ENCODE measurements around the gene KANSL1. TPM values are rescaled to one million over a fixed set of nuclear protein-coding genes. Genes with fewer than 3 reads are reported as not detected.

Gene KANSL1
- total RNA-seq, 2 experiments from 2014 or later: 80.5 to 82.8 TPM

DNA sequence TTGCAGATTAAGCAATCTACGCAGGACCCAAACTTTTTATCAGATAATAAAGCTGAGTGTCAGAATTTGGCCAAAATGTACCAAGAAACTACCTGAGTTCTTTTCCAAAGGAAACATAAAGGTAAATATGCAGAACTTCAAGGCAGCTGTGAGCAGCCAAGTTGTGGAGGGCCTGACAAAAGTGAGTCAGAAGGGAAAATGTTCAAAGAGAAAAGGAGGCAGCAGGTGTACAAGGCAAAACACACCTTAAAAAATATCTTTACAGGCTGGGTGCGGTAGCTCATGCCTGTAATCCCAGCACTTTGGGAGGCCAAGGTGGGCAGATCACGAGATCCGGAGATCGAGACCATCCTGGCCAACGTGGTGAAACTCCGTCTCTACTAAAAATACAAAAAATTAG lies 7.0 kb upstream of the KANSL1 start:
- Mint-ChIP-seq H3K9me3 (ENCODE audit: insufficient read depth) (no peaks in the 10 kb centered on the region), H3K27ac (no peak overlapping the region), H3K27me3 (ENCODE audit: low read depth) (no peaks in the 10 kb centered on the region), H3K4me3 (no peak overlapping the region), H3K4me1 (ENCODE audit: low read depth) (peaks cover 47% of the 10 kb centered on the region), H3K36me3 (ENCODE audit: low read depth) (peaks cover 25% of the 10 kb centered on the region)
- ATAC-seq: no peak
- DNase-seq: no peak
- ChIA-PET POLR2A (interaction anchor here (1.4 kb wide), 1 partner anchor 11 kb away, joined by 3 read pairs; no protein-coding TSS in a partner anchor), CTCF (interaction anchor here (1.1 to 3.2 kb wide), 5 partner anchors 10 to 156 kb away, joined by 3 to 35 read pairs (median 5); no protein-coding TSS in a partner anchor)

DNA sequence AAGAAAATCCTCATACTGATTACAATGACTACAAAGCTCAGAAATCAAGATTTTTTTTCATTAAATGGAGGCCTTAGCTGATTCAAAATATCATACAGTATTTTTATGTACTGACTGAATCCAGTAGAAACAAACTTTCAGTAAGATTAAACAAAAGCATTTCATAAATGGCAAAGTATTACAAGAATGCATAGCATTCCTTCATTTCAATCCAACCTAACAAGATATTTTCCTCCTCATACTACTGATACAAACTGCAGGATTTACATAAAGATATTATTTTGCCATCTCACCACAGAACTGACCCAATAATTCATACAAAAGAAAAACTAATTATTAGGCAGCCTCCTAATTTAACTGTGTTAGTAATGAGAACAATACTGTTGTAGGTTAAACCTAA lies 6.2 kb upstream of the KANSL1 start:
- DNase-seq (no peak), ATAC-seq (no peak)
- H3K4me3 Mint-ChIP-seq: no peak overlapping the region
- CTCF ChIA-PET: interaction anchor here (1.1 to 3.2 kb wide), 6 partner anchors 11 to 170 kb away, joined by 3 to 35 read pairs (median 4); no protein-coding TSS in a partner anchor
- no peaks in the 10 kb centered on the region for H3K27me3 Mint-ChIP-seq (ENCODE audit: low read depth)
- H3K36me3 Mint-ChIP-seq (ENCODE audit: low read depth): peaks cover 18% of the 10 kb centered on the region
- no peak overlapping the region for H3K27ac Mint-ChIP-seq
- peaks cover 55% of the 10 kb centered on the region for H3K4me1 Mint-ChIP-seq (ENCODE audit: low read depth)
- no peaks in the 10 kb centered on the region for H3K9me3 Mint-ChIP-seq (ENCODE audit: insufficient read depth)
- POLR2A ChIA-PET: interaction anchor here (1.4 kb wide), 1 partner anchor 12 kb away, joined by 3 read pairs; no protein-coding TSS in a partner anchor

DNA sequence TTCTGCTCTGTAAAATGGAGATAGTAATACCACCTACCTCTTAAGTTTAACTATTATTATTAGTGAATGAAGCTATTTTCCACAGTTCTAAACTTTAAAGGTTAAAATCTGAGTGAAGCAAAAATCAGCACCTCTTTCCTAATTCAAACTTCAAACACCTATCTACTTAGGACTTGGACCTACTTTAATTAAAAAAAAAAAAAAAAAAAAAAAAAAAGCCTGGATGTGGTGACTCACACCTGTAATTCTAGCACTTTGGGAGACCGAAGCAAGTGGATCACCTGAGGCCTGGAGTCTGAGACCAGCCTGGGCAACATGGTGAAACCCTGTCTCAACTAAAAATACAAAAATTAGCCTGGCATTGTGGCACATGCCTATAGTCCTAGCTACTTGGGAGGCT lies 5.0 kb upstream of the KANSL1 start:
- H3K4me3 Mint-ChIP-seq: no peak overlapping the region
- no peak for ATAC-seq
- peaks cover 17% of the 10 kb centered on the region for H3K36me3 Mint-ChIP-seq (ENCODE audit: low read depth)
- peaks cover 58% of the 10 kb centered on the region for H3K4me1 Mint-ChIP-seq (ENCODE audit: low read depth)
- H3K27me3 Mint-ChIP-seq (ENCODE audit: low read depth): no peaks in the 10 kb centered on the region
- DNase-seq: no peak
- ChIA-PET CTCF (interaction anchor here (1.1 to 3.2 kb wide), 4 partner anchors 8 to 169 kb away, joined by 3 to 35 read pairs (median 11); no protein-coding TSS in a partner anchor), POLR2A (no interaction called here)
- no peak overlapping the region for H3K27ac Mint-ChIP-seq
- no peaks in the 10 kb centered on the region for H3K9me3 Mint-ChIP-seq (ENCODE audit: insufficient read depth)

DNA sequence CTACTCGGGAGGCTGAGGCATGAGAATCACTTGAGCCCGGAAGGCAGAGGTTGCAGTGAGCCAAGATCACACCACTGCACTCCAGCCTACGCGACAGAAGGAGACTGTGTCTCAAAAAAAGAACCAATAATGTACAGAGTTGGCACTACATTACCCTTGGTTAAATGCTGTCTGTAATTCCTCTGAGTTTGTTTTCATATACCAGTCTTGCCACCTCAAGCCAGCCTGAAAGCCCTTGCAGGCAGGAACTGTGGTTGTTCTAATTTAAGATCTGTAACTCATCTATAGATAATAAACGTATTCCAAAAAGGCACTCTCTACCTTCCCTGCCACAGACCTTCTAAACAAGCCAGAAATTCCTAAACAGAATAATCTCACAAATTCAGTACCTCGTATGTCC lies 4.3 kb upstream of the KANSL1 start:
- peak overlapping the region; percentile 76 for H3K27ac Mint-ChIP-seq
- H3K36me3 Mint-ChIP-seq (ENCODE audit: low read depth): peaks cover 17% of the 10 kb centered on the region
- no peak for ATAC-seq
- peaks cover 54% of the 10 kb centered on the region for H3K4me1 Mint-ChIP-seq (ENCODE audit: low read depth)
- no peaks in the 10 kb centered on the region for H3K27me3 Mint-ChIP-seq (ENCODE audit: low read depth)
- DNase-seq: no peak
- no peak overlapping the region for H3K4me3 Mint-ChIP-seq
- ChIA-PET CTCF (interaction anchor here (2.4 to 3.2 kb wide), 2 partner anchors 15 to 16 kb away, joined by 18 to 35 read pairs; no protein-coding TSS in a partner anchor), POLR2A (no interaction called here)
- H3K9me3 Mint-ChIP-seq (ENCODE audit: insufficient read depth): no peaks in the 10 kb centered on the region

DNA sequence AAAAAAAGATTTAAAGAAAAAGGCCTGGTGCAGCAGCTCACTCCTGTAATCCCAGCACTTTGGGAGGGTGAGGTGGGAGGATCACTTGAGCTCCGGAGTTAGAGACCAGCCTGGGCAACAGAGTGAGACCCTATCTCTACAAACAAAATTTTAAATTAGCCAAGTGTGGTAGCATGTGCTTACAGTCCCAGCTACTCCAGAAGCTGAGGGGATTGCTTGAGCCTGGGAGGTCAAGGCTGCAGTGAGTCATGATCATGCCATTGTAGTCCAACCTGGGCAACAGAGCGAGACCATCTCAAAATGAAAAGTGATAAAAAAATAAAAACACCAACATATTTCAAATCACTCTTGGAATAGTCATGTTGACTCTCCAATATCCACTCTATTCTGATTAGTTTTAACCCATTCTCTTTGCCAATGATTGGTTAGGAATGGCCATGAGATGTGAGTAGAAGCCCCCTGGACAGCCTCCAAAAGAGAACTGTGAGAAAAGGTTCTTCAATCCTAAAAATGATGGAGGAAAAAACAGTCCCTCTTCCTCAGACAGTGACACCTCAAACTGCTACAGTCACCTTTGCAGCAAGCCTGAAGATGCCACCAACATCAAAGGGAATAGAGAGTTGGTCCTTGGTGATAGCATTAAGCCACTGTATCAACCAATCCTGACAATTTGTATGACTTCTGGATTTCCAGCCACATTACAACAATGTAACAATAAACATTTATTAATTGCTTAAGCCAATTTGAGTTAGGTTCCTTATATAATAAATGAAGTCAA lies 2.9 kb upstream of the KANSL1 start:
- CTCF ChIA-PET: interaction anchor here (0.7 to 2.4 kb wide), 4 partner anchors 9 to 152 kb away, joined by 3 to 18 read pairs (median 4); no protein-coding TSS in a partner anchor

DNA sequence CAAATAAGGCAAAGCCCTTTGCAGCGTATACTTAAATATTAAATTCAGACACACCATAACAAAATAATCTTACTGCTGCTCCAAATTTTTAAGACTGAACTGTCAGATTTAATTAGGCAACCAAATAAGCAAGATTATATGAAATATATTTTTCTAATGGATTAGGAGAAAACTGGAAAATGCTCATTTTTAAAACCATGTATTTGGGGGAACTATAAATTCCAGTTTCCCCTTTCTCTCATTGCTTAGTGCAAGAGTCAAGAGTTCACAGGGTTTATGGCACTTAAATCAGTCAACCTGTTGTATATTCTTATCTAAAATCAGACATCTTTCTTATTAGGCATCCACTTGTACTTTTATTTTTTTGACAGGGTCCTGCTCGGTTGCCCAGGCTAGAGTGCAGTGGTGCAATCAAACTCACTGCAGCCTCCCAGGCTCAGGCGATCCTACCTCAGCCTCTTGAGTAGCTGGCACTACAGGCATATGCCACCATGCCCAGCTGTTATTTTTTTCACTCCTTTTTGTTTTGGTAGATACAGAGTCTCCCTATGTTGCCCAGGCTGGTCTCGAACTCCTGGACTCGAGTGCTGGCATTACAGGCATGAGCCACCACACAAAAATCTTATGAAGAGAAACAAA lies 2.1 kb upstream of the KANSL1 start:
- H3K4me1 Mint-ChIP-seq (ENCODE audit: low read depth): peaks cover 58% of the 10 kb centered on the region
- H3K27me3 Mint-ChIP-seq (ENCODE audit: low read depth): no peaks in the 10 kb centered on the region
- DNase-seq: no peak
- no peaks in the 10 kb centered on the region for H3K9me3 Mint-ChIP-seq (ENCODE audit: insufficient read depth)
- H3K36me3 Mint-ChIP-seq (ENCODE audit: low read depth): peaks cover 28% of the 10 kb centered on the region
- H3K4me3 Mint-ChIP-seq: peak overlapping the region; percentile 84
- ChIA-PET CTCF (interaction anchor here (1.2 to 2.4 kb wide), 3 partner anchors 10 to 17 kb away, joined by 3 to 18 read pairs (median 4); no protein-coding TSS in a partner anchor), POLR2A (no interaction called here)
- peak overlapping the region; percentile 99 for H3K27ac Mint-ChIP-seq
- no peak for ATAC-seq

More for the DNA sequence above, 2.9 kb upstream of the KANSL1 start:
- ATAC-seq: no peak
- Mint-ChIP-seq H3K36me3 (ENCODE audit: low read depth) (peaks cover 25% of the 10 kb centered on the region), H3K4me3 (peak overlapping the region; percentile 84), H3K9me3 (ENCODE audit: insufficient read depth) (no peaks in the 10 kb centered on the region), H3K4me1 (ENCODE audit: low read depth) (peaks cover 53% of the 10 kb centered on the region), H3K27me3 (ENCODE audit: low read depth) (no peaks in the 10 kb centered on the region), H3K27ac (peak overlapping the region; percentile 99)
- no peak for DNase-seq
- POLR2A ChIA-PET: no interaction called here

DNA sequence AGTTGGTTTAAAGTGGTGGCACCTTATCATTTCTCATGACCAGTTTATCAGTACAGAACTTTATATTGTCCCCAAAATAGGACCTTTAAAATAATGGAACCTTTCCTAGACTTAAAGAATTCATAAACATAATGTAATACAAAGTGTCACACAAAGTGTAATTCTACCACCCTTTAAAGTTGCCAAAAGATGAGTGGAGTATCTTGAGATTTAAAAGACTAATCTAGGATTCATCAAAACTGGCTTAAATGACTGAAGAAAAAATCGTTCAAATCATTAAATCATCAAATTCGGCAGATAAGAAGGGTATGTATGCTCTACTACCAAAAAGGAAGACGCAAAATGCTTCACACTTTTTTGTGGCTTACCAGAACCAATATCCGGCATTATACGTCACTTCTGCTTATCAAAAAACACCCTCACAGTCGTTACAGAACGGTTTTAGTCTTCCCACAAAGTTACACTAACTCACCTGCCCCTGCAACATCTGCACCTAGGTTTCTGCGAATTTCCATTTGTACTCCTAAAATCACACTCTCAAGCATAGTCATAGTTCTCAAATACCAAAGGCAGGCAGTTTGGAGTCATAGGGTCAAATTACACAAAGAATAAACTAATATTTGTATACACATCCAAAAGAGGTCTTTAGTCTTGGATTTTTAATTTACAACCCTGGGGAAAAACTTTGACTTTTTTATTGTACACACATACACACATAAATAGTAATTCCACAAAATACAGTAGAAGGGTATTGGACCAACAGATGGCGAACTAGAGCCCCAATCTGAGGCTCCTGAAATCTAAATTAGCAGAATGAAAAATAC lies 1.4 kb upstream of the KANSL1 start:
- ChIA-PET POLR2A (interaction anchor here (2.3 kb wide), 1 partner anchor 17 kb away, joined by 17 read pairs; no protein-coding TSS in a partner anchor), CTCF (interaction anchor here (1.2 to 2.7 kb wide), 8 partner anchors 10 to 191 kb away, joined by 3 to 23 read pairs (median 11); no protein-coding TSS in a partner anchor)
- Mint-ChIP-seq H3K4me1 (ENCODE audit: low read depth) (peaks cover 61% of the 10 kb centered on the region), H3K27ac (peak overlapping the region; percentile 99), H3K4me3 (peak overlapping the region; percentile 84), H3K36me3 (ENCODE audit: low read depth) (peaks cover 31% of the 10 kb centered on the region), H3K9me3 (ENCODE audit: insufficient read depth) (no peaks in the 10 kb centered on the region), H3K27me3 (ENCODE audit: low read depth) (no peaks in the 10 kb centered on the region)
- ATAC-seq (peak; percentile 29), DNase-seq (peak; percentile 81)

DNA sequence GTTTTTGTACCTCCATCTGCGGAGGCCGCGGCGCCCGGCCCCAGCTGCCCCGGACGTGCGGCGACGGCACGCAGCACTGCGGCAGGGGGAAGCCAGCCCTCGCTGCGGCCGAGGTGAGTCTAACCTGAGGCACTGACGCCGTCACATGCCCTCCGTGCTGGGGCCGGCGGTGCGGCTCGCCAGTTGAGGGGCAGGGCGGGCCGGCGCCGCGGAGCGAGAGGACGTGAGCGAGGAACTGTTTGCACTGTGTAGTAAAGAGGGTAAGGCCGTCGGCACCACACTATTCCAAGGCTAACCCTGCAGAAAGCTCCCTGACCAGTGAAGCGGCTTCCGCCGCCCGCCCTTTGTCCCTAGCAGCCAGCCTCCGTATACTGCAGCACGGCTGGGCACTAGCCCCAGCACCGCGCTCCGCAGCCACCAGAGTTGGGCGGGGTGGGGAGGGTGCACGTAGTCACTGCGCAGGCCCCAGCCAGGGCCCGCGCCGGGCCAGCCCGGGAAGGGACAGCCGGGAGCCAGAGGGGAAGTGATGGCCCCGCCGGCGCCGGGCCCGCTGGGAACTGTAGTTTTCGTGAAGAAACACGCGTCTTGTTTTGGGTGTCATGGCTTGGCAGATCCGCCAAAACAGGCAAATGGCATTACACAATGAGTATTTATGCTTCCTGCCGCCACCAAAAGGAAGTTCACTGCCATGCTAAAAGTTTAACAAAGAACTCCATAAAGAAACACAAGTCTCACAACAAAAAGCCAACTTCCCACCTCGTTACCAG lies 580 bp upstream of the KANSL1 start:
- H3K27me3 Mint-ChIP-seq (ENCODE audit: low read depth): no peaks in the 10 kb centered on the region
- CTCF ChIA-PET: interaction anchor here (0.9 to 2.7 kb wide), 12 partner anchors 15 to 190 kb away, joined by 3 to 23 read pairs (median 4); no protein-coding TSS in a partner anchor
- peaks cover 30% of the 10 kb centered on the region for H3K36me3 Mint-ChIP-seq (ENCODE audit: low read depth)
- POLR2A ChIA-PET: interaction anchor here (1.0 to 2.3 kb wide), 5 partner anchors 12 to 150 kb away, joined by 3 to 17 read pairs (median 3); no protein-coding TSS in a partner anchor
- peak overlapping the region; percentile 84 for H3K4me3 Mint-ChIP-seq
- H3K9me3 Mint-ChIP-seq (ENCODE audit: insufficient read depth): no peaks in the 10 kb centered on the region
- peaks cover 62% of the 10 kb centered on the region for H3K4me1 Mint-ChIP-seq (ENCODE audit: low read depth)
- ATAC-seq (peak; percentile 85), DNase-seq (peak; percentile 95)
- H3K27ac Mint-ChIP-seq: peak overlapping the region; percentile 99

DNA sequence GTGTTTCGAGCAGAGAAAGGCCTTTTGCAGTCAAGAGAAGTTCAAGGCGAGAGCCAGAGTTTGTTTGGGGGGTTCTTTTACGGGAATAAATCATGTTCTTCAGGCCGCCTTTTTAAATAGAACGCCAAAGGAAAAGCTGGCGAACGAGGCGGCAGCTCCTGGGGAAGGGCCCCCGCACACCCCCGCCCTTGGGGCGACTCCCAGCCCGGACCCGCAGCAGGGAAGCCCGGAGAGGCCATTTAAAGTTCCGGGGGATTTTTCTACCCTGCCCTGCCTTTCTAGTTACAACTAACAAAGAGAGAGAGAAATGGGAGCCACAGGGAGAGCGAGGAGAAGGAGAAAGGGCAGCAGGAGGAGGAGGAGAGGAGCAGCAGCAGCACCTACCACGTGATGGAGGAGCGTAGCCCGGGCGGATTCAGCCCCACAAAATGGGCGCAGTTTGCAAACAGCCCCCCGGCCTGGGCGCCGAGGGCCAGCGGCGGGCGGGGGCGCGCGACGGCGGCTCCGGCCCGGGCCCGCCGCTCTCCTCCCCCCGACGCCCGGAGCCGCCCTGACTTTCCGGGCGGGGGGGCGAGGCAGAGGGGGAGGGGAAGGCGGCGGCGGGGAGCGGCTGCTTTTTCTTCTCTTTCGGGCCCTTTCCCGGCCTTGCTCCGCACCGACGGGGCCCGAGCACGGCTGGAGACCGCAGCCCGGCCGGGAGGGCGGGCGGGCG lies 634 bp downstream of the KANSL1 start:
- H3K36me3 Mint-ChIP-seq (ENCODE audit: low read depth): peaks cover 31% of the 10 kb centered on the region
- H3K4me1 Mint-ChIP-seq (ENCODE audit: low read depth): peaks cover 68% of the 10 kb centered on the region
- H3K9me3 Mint-ChIP-seq (ENCODE audit: insufficient read depth): no peaks in the 10 kb centered on the region
- ATAC-seq: peak; percentile 7
- H3K4me3 Mint-ChIP-seq: peak overlapping the region; percentile 92
- POLR2A ChIA-PET: interaction anchor here (0.6 to 2.3 kb wide), 11 partner anchors 12 to 172 kb away, joined by 3 to 17 read pairs (median 3); no protein-coding TSS in a partner anchor
- H3K27me3 Mint-ChIP-seq (ENCODE audit: low read depth): no peaks in the 10 kb centered on the region
- CTCF ChIA-PET: interaction anchor here (0.6 to 2.7 kb wide), 35 partner anchors 9 to 189 kb away, joined by 3 to 23 read pairs (median 4); no protein-coding TSS in a partner anchor
- H3K27ac Mint-ChIP-seq: peak overlapping the region; percentile 98
- DNase-seq: peak; percentile 67

DNA sequence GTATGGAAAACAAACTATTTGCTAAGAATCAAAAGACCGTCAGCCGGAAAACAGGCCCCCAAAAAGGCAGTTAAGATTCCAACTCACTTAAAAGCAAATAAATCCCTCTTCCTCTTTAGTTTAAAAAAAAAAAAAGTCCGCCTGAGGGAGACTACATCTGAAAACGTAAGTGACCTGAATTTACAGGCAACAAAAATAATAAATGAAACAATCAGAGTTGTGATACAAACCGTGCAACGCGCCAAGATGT lies 1.1 kb downstream of the KANSL1 start:
- ChIA-PET POLR2A (interaction anchor here (0.6 to 2.3 kb wide), 3 partner anchors 11 to 71 kb away, joined by 3 to 17 read pairs (median 4); no protein-coding TSS in a partner anchor), CTCF (interaction anchor here (1.1 to 2.7 kb wide), 4 partner anchors 14 to 105 kb away, joined by 3 to 16 read pairs (median 10); no protein-coding TSS in a partner anchor)
- Mint-ChIP-seq H3K9me3 (ENCODE audit: insufficient read depth) (no peaks in the 10 kb centered on the region), H3K4me1 (ENCODE audit: low read depth) (peaks cover 68% of the 10 kb centered on the region), H3K36me3 (ENCODE audit: low read depth) (peaks cover 27% of the 10 kb centered on the region), H3K4me3 (peak overlapping the region; percentile 92), H3K27me3 (ENCODE audit: low read depth) (no peaks in the 10 kb centered on the region), H3K27ac (peak overlapping the region; percentile 98)
- ATAC-seq: no peak
- no peak for DNase-seq

Data from activated CD8-positive, alpha-beta T cell treated with anti-CD3 and anti-CD28 coated beads, Interleukin-2, amount 10 ng/mL, durations not matched to agents 7 days and 5 days (primary cell).